A673 (cell line): ENCODE results near the gene PYCARD. TPM values are rescaled to one million over a fixed set of nuclear protein-coding genes. Genes with fewer than 3 reads are reported as not detected.

Experiments used
- BruUV-seq: library from RNA; stranded (reverse); fragments of 400-500 nt; replicated peaks from 2 replicates; lab custom pipeline; 2021; lab: Mats Ljungman, UMichigan
- CTCF ChIA-PET: fragments of 300-600 bp; sonication (Branson Sonifier 250); formaldehyde crosslinking; loops from one replicate; lab custom pipeline; 2022; ENCODE audit warnings: antibody characterized with exemption; lab: Charles Lee
- POLR2A ChIA-PET: fragments of 300-600 bp; sonication (Branson Sonifier 250); formaldehyde crosslinking; loops from one replicate; lab custom pipeline; 2022; ENCODE audit warnings: antibody characterized with exemption; ENCODE audit not compliant: low non-redundant PET; lab: Charles Lee
- DNase-seq: peaks from one replicate; pipeline ENCODE4 v3.0.0-alpha.2; 2015; ENCODE audit warnings: low spot score
- H3K27ac ChIP-seq: fragments of 200-600 bp; sonication (generic); 2 replicates; pipeline ENCODE4 v1.5.1; 2016; ENCODE audit warnings: mixed run types, low read depth, mild to moderate bottlenecking, mixed read lengths, antibody characterized with exemption, low read length; ENCODE audit not compliant: poor library complexity, severe bottlenecking
- H3K27me3 ChIP-seq: fragments of 200-600 bp; sonication (generic); replicated peaks from 2 replicates; pipeline ENCODE4 v1.6.1; 2017; ENCODE audit warnings: mixed run types, low read depth, mild to moderate bottlenecking, mixed read lengths, antibody characterized with exemption, low read length; ENCODE audit not compliant: insufficient read depth, poor library complexity
- H3K36me3 ChIP-seq: fragments of 200-600 bp; sonication (generic); 2 replicates; pipeline ENCODE4 v1.6.1; 2016; ENCODE audit warnings: mixed run types, mild to moderate bottlenecking, mixed read lengths, antibody characterized with exemption, low read length; ENCODE audit not compliant: insufficient read depth, poor library complexity, severe bottlenecking
- H3K4me1 ChIP-seq: fragments of 200-600 bp; sonication (generic); 2 replicates; pipeline ENCODE4 v1.6.1; 2017; ENCODE audit warnings: mixed run types, mild to moderate bottlenecking, mixed read lengths, antibody characterized with exemption, low read length; ENCODE audit not compliant: insufficient read depth, poor library complexity, severe bottlenecking
- H3K4me3 ChIP-seq: fragments of 200-600 bp; sonication (generic); 2 replicates; pipeline ENCODE4 v1.5.1; 2016; ENCODE audit warnings: low read depth, mixed run types, mild to moderate bottlenecking, mixed read lengths, low read length; ENCODE audit not compliant: poor library complexity, severe bottlenecking
- H3K9me3 ChIP-seq: fragments of 200-600 bp; sonication (generic); 2 replicates; pipeline ENCODE4 v1.6.1; 2016; ENCODE audit warnings: mixed run types, low read depth, mild to moderate bottlenecking, mixed read lengths, antibody characterized with exemption, low read length; ENCODE audit not compliant: poor library complexity, severe bottlenecking
- CTCF ChIP-seq: fragments of 300-800, 200-600 bp; sonication (generic); conservative IDR thresholded peaks from 2 replicates; pipeline ENCODE4 v1.5.1; 2017; ENCODE audit warnings: low read depth, mild to moderate bottlenecking, antibody characterized with exemption, low read length, moderate library complexity, mixed read lengths
- EZH2 ChIP-seq: fragments of 200-600 bp; sonication (generic); IDR thresholded peaks from 2 replicates; pipeline ENCODE4 v1.6.1; 2017; ENCODE audit warnings: borderline replicate concordance, low read depth, mild to moderate bottlenecking, mixed read lengths, antibody characterized with exemption, low read length; ENCODE audit not compliant: poor library complexity, severe bottlenecking
- intact Hi-C: fragments of 100-400 bp; cut with micrococcal nuclease; formaldehyde crosslinking; loops from one replicate; pipeline ENCODE4 v1.10.0; 2022; ENCODE audit not compliant: unreplicated experiment
- total RNA-seq: library from RNA; stranded (reverse); gene quantifications from 2 replicates; pipeline ENCODE4 v1.2.3, GENCODE V29; 2021

Gene PYCARD
- total RNA-seq, 1 experiment from 2014 or later: 1.8 TPM

- ChIA-PET POLR2A (no interaction called here), CTCF (no interaction called here)
- Histone ChIP-seq H3K27me3 (peaks cover 39% of the 10 kb centered on the region), H3K36me3 (no peaks in the 10 kb centered on the region), H3K4me1 (peaks cover 15% of the 10 kb centered on the region), H3K27ac (no peak overlapping the region), H3K9me3 (no peaks in the 10 kb centered on the region), H3K4me3 (no peak overlapping the region)
- no peak for TF ChIP-seq EZH2
- BruUV-seq: no TSS peak
- DNase-seq: no peak
- intact Hi-C loops: no loop called here
These were observed 16.7 kb upstream of the PYCARD start for GRCh38 chr16:31219154-31219741.

- H3K27me3 ChIP-seq: peaks cover 48% of the 10 kb centered on the region
These were observed 14.6 kb upstream of the PYCARD start for GRCh38 chr16:31217136-31217530.

GRCh38 chr16:31216422-31217135 lies 14.0 kb upstream of the PYCARD start, which contains the start of gene PYDC1:
Gene PYDC1, minus strand, starts transcription at chr16:31217135. Its CDS starts 107 bp downstream, at chr16:31217028.
- peaks cover 48% of the 10 kb centered on the region for H3K27me3 ChIP-seq
- CTCF ChIA-PET: interaction anchor here (0.5 kb wide), 1 partner anchor 652 kb away, joined by 3 read pairs; no protein-coding TSS in a partner anchor
- TF ChIP-seq EZH2 (no peak), CTCF (no peak)
- no peak for DNase-seq
- no peaks in the 10 kb centered on the region for H3K9me3 ChIP-seq
- H3K36me3 ChIP-seq: no peaks in the 10 kb centered on the region
- BruUV-seq: no TSS peak
- peak within 1 kb of the TSS; percentile 41 for H3K4me3 ChIP-seq
- peaks cover 15% of the 10 kb centered on the region for H3K4me1 ChIP-seq
- POLR2A ChIA-PET: no interaction called here
- intact Hi-C loops: no loop called here
- H3K27ac ChIP-seq: no peak within 1 kb of the TSS

More at GRCh38 chr16:31217136-31217530, 14.6 kb upstream of the PYCARD start:
- ChIA-PET POLR2A (interaction anchor here (0.6 kb wide), 1 partner anchor 167 kb away, joined by 9 read pairs; no protein-coding TSS in a partner anchor), CTCF (interaction anchor here (0.5 kb wide), 1 partner anchor 652 kb away, joined by 3 read pairs; no protein-coding TSS in a partner anchor)
- TF ChIP-seq CTCF: no peak
- TF ChIP-seq EZH2: no peak
- intact Hi-C loops: no loop called here
- Histone ChIP-seq H3K27ac (no peak overlapping the region), H3K9me3 (no peaks in the 10 kb centered on the region), H3K36me3 (no peaks in the 10 kb centered on the region), H3K4me1 (peaks cover 15% of the 10 kb centered on the region), H3K4me3 (no peak overlapping the region)
- BruUV-seq: no TSS peak
- DNase-seq: no peak
